A549 (cell line): ENCODE measurements around the gene SETBP1. TPM values are rescaled to one million over a fixed set of nuclear protein-coding genes. Genes with fewer than 3 reads are reported as not detected.

Experiments used
- ATAC-seq, 2 experiments: fragments of 200-7000 bp in 1 of 2; fragments of >200 bp in 1 of 2; cut with Nextera tagmentation in 1 of 2; cut with Tn5 transposase in 1 of 2; 3 replicates each; pipeline versions ENCODE4 v1.8.0 to v1.9.1; 2018 to 2020; ENCODE audit warnings: mild to moderate bottlenecking in 1 of 2, moderate library complexity in 1 of 2
- CTCF ChIA-PET: fragments of 300-600 bp; sonication (Branson Sonifier 250); formaldehyde crosslinking; extraction: SDS; loops from one replicate; lab custom pipeline; 2021; ENCODE audit warnings: antibody characterized with exemption, inconsistent platforms; lab: Yijun Ruan, JAX
- POLR2A ChIA-PET: fragments of 350-600 bp; formaldehyde crosslinking; extraction: SDS; loops from one replicate; lab custom pipeline; 2021; ENCODE audit warnings: antibody characterized with exemption, inconsistent platforms; lab: Yijun Ruan, JAX
- DNase-seq, 2 experiments: peaks; one replicate each; pipeline versions ENCODE4 v3.0.0 to v3.0.0-alpha.2; 2011 to 2016; ENCODE audit warnings: low read depth in 1 of 2, low spot score in 1 of 2
- FAIRE-seq: peaks from 2 replicates; lab custom pipeline; 2011; peaks lifted over from hg19 to GRCh38; lab: Jason Lieb, UNC
- H3K27ac ChIP-seq, 2 experiments: fragments of >200 bp; sonication (Bioruptor Twin); formaldehyde crosslinking; 3 replicates each; pipeline ENCODE4 v1.5.1; 2016 to 2017
- H3K4me1 ChIP-seq: fragments of >200 bp; sonication (Bioruptor Twin); formaldehyde crosslinking; 3 replicates; pipeline ENCODE4 v1.6.1; 2016
- H3K4me2 ChIP-seq: fragments of >200 bp; sonication (Bioruptor Twin); formaldehyde crosslinking; 3 replicates; pipeline ENCODE4 v1.6.1; 2016
- H3K4me3 ChIP-seq: fragments of >200 bp; sonication (Bioruptor Twin); formaldehyde crosslinking; 3 replicates; pipeline ENCODE4 v1.5.1; 2016
- H3K9me3 ChIP-seq: fragments of >200 bp; sonication (Bioruptor Twin); formaldehyde crosslinking; 3 replicates; pipeline ENCODE4 v1.6.1; 2016
- BHLHE40 ChIP-seq: IDR thresholded peaks from 2 replicates; pipeline ENCODE4 v1.6.1; 2012; ENCODE audit warnings: low read depth, low read length, inconsistent platforms
- CHD2 ChIP-seq: fragments of 150-350 bp; IDR thresholded peaks from 2 replicates; pipeline ENCODE4 v1.6.1; 2014; ENCODE audit warnings: low read length; ENCODE audit not compliant: partially characterized antibody
- ESRRA ChIP-seq: fragments of 150-350 bp; IDR thresholded peaks from 2 replicates; pipeline ENCODE4 v1.6.1; 2014; ENCODE audit warnings: mild to moderate bottlenecking, low read length, borderline replicate concordance
- FOSL2 ChIP-seq, 2 experiments: fragments of 450-650 bp in 1 of 2; fragments of >200 bp in 1 of 2; sonication (Bioruptor Twin) in 1 of 2; formaldehyde crosslinking; IDR thresholded peaks; 2 replicates each; pipeline versions ENCODE4 v1.5.0 to v1.6.1; 2016 to 2020; ENCODE audit warnings: mild to moderate bottlenecking in 1 of 2, moderate library complexity in 1 of 2
- FOXS1 ChIP-seq: fragments of 250-450 bp; sonication (Bioruptor Pico); IDR thresholded peaks from 2 replicates; pipeline ENCODE4 v1.5.0; 2020; ENCODE audit warnings: mild to moderate bottlenecking, moderate library complexity
- HEYL ChIP-seq: fragments of 250-450 bp; sonication (Bioruptor Pico); IDR thresholded peaks from 2 replicates; pipeline ENCODE4 v1.8.0; 2021; ENCODE audit warnings: mild to moderate bottlenecking, moderate library complexity
- HOXA7 ChIP-seq: fragments of 250-450 bp; sonication (Bioruptor Pico); IDR thresholded peaks from 2 replicates; pipeline ENCODE4 v1.5.0; 2020; ENCODE audit warnings: mild to moderate bottlenecking, moderate library complexity
- HOXB13 ChIP-seq: fragments of 250-450 bp; sonication (Bioruptor Pico); IDR thresholded peaks from 2 replicates; pipeline ENCODE4 v1.5.0; 2020; ENCODE audit warnings: low read depth, mild to moderate bottlenecking, moderate library complexity
- KDM1A ChIP-seq: fragments of 200-600 bp; sonication (generic); IDR thresholded peaks from 2 replicates; pipeline ENCODE4 v1.6.1; 2016; ENCODE audit warnings: low read depth, mild to moderate bottlenecking
- KDM5A ChIP-seq: fragments of 200-600 bp; sonication (generic); IDR thresholded peaks from 2 replicates; pipeline ENCODE4 v1.6.1; 2016; ENCODE audit warnings: antibody characterized with exemption, mild to moderate bottlenecking
- RAD21 ChIP-seq, 2 experiments: fragments of >200 bp in 1 of 2; sonication (Bioruptor Twin) in 1 of 2; formaldehyde crosslinking in 1 of 2; IDR thresholded peaks in 1 of 2; conservative IDR thresholded peaks in 1 of 2; 2 replicates in 1 of 2; 3 replicates in 1 of 2; pipeline ENCODE4 v1.6.1; 2012 to 2018; ENCODE audit warnings: inconsistent platforms in 1 of 2
- RARB ChIP-seq: fragments of 250-450 bp; sonication (Bioruptor Pico); IDR thresholded peaks from 2 replicates; pipeline ENCODE4 v1.8.0; 2021; ENCODE audit warnings: mild to moderate bottlenecking, moderate library complexity
- RCOR1 ChIP-seq: fragments of 150-350 bp; IDR thresholded peaks from 2 replicates; pipeline ENCODE4 v1.6.1; 2014; ENCODE audit warnings: antibody characterized with exemption, low read length, low read depth
- RFX5 ChIP-seq: fragments of 450-650 bp; IDR thresholded peaks from 2 replicates; pipeline ENCODE4 v1.7.1; 2014; ENCODE audit warnings: antibody characterized with exemption, mild to moderate bottlenecking, moderate library complexity
- SMC3 ChIP-seq: fragments of >200 bp; sonication (Bioruptor Twin); formaldehyde crosslinking; IDR thresholded peaks from 3 replicates; pipeline ENCODE4 v1.6.1; 2018; ENCODE audit warnings: inconsistent platforms
- SREBF2 ChIP-seq: fragments of 450-650 bp; IDR thresholded peaks from 2 replicates; pipeline ENCODE4 v1.6.1; 2014; ENCODE audit warnings: mild to moderate bottlenecking, moderate library complexity
- WGBS: methylation state at CpG from one replicate; pipeline ENCODE4 v1.1.6; 2017; ENCODE audit errors: missing lambda C conversion rate; 5-methylcytosine and 5-hydroxymethylcytosine counted together
- polyA plus RNA-seq, 4 experiments: library from polyadenylated mRNA; depleted of rRNA in 3 of 4; stranded (reverse); fragments of >200 nt; fragmentation: RNase III in 1 of 4; extraction: RNeasy Plus Mini Kit Qiagen cat#74134 plus additional on column Dnase treatment in 1 of 4; gene quantifications; 2 replicates in 3 of 4; 3 replicates in 1 of 4; pipeline ENCODE4 v1.2.3, GENCODE V29; 2011 to 2017
- TF ChIP-seq, protein P1 (sequence below): fragments of 250-450 bp; sonication (Bioruptor Pico); IDR thresholded peaks from 2 replicates; pipeline ENCODE4 v1.5.0; 2020; ENCODE audit warnings: low read depth, mild to moderate bottlenecking, moderate library complexity
- TF ChIP-seq, protein P2 (sequence below): fragments of >200 bp; sonication (Bioruptor Twin); formaldehyde crosslinking; IDR thresholded peaks from 3 replicates; pipeline ENCODE4 v1.5.1; 2016
- TF ChIP-seq, protein P3 (sequence below): fragments of 250-450 bp; sonication (Bioruptor Pico); IDR thresholded peaks from 2 replicates; pipeline ENCODE4 v1.5.0; 2021; ENCODE audit warnings: mild to moderate bottlenecking, moderate library complexity, borderline replicate concordance

The SETBP1 gene
- polyA plus RNA-seq, 2 of the 4 experiments (the other 2 are of a cell fraction) = 0.50 to 1.9 TPM

DNA sequence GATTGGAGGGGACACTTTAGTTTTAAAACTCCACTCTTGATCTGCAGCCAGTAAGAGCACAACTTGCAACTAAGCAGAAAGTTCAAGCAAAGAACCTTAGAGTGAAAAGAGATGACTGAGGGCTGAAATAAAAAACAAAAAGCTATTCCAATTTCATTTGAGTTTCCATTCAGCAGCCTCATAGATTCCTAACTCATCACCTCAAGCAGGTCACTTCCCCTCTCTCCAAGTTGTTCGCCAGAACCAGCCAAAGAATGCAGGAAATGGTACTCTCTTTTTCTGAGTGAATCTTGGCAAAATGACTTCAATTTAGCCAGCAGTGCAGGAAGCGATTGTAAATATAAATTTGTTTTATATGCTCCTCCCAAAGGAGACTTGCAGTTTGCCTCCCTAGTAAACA, 213.3 kb downstream of the SETBP1 start:
- ATAC-seq (no peak), FAIRE-seq (no peak), DNase-seq (no peak)
- WGBS = 55% methylated on average over 2 of the region's 2 CpGs
- CTCF ChIA-PET = no interaction called here
- Histone ChIP-seq H3K4me1 (no peaks in the 10 kb centered on the region), H3K9me3 (no peaks in the 10 kb centered on the region), H3K4me2 (no peak overlapping the region), H3K27ac (no peak overlapping the region)
- POLR2A ChIA-PET = no interaction called here
- no peak for TF ChIP-seq BHLHE40
- TF ChIP-seq RCOR1 = no peak
- no peak for TF ChIP-seq ESRRA
- TF ChIP-seq SREBF2 = no peak
- no peak for TF ChIP-seq FOSL2 (IDR thresholded peaks at IDR 0.05)
- TF ChIP-seq FOSL2 (CRISPR knock-in tag; IDR thresholded peaks at IDR 0.05) = no peak
- no peak for TF ChIP-seq FOXS1 (CRISPR knock-in tag)
- TF ChIP-seq RARB (CRISPR knock-in tag) = no peak
- TF ChIP-seq RFX5 = no peak
- TF ChIP-seq, protein P1, sequence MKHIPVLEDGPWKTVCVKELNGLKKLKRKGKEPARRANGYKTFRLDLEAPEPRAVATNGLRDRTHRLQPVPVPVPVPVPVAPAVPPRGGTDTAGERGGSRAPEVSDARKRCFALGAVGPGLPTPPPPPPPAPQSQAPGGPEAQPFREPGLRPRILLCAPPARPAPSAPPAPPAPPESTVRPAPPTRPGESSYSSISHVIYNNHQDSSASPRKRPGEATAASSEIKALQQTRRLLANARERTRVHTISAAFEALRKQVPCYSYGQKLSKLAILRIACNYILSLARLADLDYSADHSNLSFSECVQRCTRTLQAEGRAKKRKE (CRISPR knock-in tag) = no peak
- TF ChIP-seq, protein P2, sequence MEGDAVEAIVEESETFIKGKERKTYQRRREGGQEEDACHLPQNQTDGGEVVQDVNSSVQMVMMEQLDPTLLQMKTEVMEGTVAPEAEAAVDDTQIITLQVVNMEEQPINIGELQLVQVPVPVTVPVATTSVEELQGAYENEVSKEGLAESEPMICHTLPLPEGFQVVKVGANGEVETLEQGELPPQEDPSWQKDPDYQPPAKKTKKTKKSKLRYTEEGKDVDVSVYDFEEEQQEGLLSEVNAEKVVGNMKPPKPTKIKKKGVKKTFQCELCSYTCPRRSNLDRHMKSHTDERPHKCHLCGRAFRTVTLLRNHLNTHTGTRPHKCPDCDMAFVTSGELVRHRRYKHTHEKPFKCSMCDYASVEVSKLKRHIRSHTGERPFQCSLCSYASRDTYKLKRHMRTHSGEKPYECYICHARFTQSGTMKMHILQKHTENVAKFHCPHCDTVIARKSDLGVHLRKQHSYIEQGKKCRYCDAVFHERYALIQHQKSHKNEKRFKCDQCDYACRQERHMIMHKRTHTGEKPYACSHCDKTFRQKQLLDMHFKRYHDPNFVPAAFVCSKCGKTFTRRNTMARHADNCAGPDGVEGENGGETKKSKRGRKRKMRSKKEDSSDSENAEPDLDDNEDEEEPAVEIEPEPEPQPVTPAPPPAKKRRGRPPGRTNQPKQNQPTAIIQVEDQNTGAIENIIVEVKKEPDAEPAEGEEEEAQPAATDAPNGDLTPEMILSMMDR = no peak
- TF ChIP-seq HOXB13 (CRISPR knock-in tag) = no peak
- TF ChIP-seq, all 56 proteins: peak for 0
- no peak overlapping the region for H3K4me3 ChIP-seq

DNA sequence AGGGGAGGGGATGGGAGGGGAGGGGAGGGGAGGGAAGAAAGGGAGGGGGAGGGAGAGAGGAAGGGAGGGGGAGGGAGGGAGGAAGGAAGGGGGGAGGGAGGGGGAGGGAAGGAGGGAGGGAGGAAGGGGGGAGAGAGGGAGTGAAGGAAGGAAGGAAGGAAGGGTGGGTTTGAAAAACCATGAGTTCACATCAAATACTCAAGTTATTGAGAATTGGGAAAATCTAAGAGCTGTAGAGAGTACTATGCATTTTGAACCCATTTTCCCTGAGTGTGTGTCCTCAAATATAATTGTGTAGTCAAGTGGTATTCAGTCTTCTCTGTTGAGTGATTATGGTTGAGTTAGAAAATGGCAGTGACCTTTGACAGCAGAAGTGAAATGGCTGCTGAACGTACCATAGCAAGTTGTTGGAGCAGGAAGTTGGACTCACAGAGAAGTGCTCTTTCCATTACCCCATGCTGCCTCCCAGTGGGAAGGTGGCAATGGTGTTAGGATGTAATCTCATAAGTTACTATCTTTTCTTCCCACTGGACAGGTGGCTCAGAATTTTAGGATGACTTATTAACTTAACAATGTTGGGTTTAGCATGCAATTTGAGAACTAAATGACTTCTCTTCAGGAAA, 214.6 kb downstream of the SETBP1 start:
- Histone ChIP-seq H3K4me3 (no peak overlapping the region), H3K27ac (no peak overlapping the region), H3K4me1 (no peaks in the 10 kb centered on the region), H3K9me3 (no peaks in the 10 kb centered on the region), H3K4me2 (no peak overlapping the region)
- DNase-seq (peak; percentile 16 to 77), ATAC-seq (peak in 1 of 2 experiments; percentile 81; a peak in 4 of 6 replicates), FAIRE-seq (no peak)
- POLR2A ChIA-PET = no interaction called here
- TF ChIP-seq, protein P3, sequence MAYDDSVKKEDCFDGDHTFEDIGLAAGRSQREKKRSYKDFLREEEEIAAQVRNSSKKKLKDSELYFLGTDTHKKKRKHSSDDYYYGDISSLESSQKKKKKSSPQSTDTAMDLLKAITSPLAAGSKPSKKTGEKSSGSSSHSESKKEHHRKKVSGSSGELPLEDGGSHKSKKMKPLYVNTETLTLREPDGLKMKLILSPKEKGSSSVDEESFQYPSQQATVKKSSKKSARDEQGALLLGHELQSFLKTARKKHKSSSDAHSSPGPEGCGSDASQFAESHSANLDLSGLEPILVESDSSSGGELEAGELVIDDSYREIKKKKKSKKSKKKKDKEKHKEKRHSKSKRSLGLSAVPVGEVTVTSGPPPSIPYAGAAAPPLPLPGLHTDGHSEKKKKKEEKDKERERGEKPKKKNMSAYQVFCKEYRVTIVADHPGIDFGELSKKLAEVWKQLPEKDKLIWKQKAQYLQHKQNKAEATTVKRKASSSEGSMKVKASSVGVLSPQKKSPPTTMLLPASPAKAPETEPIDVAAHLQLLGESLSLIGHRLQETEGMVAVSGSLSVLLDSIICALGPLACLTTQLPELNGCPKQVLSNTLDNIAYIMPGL (CRISPR knock-in tag) = no peak
- TF ChIP-seq RARB (CRISPR knock-in tag) = no peak
- TF ChIP-seq RAD21 (conservative IDR thresholded peaks at IDR 0.05 in 1 of 2, IDR thresholded peaks at IDR 0.05 in 1 of 2) = peak; percentile 74 to 82
- no peak for TF ChIP-seq KDM5A
- no peak for TF ChIP-seq CHD2
- TF ChIP-seq KDM1A = no peak
- peak; percentile 77 for TF ChIP-seq SMC3
- TF ChIP-seq, protein P2 = peak; percentile 46
- no peak for TF ChIP-seq BHLHE40
- TF ChIP-seq HEYL (CRISPR knock-in tag) = no peak
- TF ChIP-seq HOXA7 (CRISPR knock-in tag) = no peak
- TF ChIP-seq, protein P1 (CRISPR knock-in tag) = no peak
- CTCF ChIA-PET = no interaction called here
- WGBS = 0% methylated on average over 1 of the region's 1 CpG
